C4-2B (cell line): ENCODE data around the gene NIPA2.

ENCODE experiments used
- ZFX ChIP-seq: fragments of 450-650 bp; IDR thresholded peaks from 2 replicates; pipeline ENCODE4 v1.6.1; 2017
- TF ChIP-seq, protein P1 (sequence below): fragments of 450-650 bp; conservative IDR thresholded peaks from 2 replicates; pipeline ENCODE4 v1.5.1; 2017; ENCODE audit warnings: mild to moderate bottlenecking

DNA sequence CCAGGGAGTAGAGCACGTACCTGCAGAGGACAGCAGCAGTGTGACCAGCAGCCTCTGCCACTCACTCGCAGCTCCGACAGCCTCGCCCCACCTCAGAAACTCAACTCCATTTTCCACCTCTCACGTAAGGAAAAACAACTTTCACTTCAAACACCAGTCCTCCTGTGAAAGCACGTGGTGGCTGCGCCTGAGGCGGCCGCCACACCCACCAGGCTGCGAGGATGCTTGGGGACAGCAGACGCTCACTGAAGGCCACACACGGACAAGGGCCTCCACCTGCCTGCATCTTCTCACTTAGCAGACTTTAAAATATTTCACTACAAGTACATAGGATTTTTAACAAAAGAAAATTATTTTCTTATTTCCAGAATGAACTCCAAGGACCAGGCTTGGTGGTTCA, 73.8 kb downstream of the NIPA2 start:
- TF ChIP-seq, protein P1, sequence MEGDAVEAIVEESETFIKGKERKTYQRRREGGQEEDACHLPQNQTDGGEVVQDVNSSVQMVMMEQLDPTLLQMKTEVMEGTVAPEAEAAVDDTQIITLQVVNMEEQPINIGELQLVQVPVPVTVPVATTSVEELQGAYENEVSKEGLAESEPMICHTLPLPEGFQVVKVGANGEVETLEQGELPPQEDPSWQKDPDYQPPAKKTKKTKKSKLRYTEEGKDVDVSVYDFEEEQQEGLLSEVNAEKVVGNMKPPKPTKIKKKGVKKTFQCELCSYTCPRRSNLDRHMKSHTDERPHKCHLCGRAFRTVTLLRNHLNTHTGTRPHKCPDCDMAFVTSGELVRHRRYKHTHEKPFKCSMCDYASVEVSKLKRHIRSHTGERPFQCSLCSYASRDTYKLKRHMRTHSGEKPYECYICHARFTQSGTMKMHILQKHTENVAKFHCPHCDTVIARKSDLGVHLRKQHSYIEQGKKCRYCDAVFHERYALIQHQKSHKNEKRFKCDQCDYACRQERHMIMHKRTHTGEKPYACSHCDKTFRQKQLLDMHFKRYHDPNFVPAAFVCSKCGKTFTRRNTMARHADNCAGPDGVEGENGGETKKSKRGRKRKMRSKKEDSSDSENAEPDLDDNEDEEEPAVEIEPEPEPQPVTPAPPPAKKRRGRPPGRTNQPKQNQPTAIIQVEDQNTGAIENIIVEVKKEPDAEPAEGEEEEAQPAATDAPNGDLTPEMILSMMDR = no peak
- no peak for TF ChIP-seq ZFX
